HepG2 (cell line): ENCODE measurements around the gene MYL4. TPM values are rescaled to one million over a fixed set of nuclear protein-coding genes. Genes with fewer than 3 reads are reported as not detected.

ENCODE experiments used
- FOXM1 ChIP-seq: sonication (generic); formaldehyde crosslinking; IDR thresholded peaks from 2 replicates; pipeline ENCODE4 v1.5.0; 2020; ENCODE audit warnings: missing genetic modification reagents
- HCFC1 ChIP-seq: fragments of 150-350 bp; IDR thresholded peaks from 2 replicates; pipeline ENCODE4 v1.6.1; 2014; ENCODE audit warnings: low read depth, low read length
- HNRNPUL1 ChIP-seq: fragments of 200-400 bp; formaldehyde crosslinking; IDR thresholded peaks from 2 replicates; pipeline ENCODE4 v1.6.1; 2017; ENCODE audit warnings: low read depth, mild to moderate bottlenecking, low read length, moderate library complexity
- KLF16 ChIP-seq, 2 experiments: sonication (generic) in 1 of 2; formaldehyde crosslinking in 1 of 2; IDR thresholded peaks; 2 replicates each; pipeline versions ENCODE4 v1.6.1 to v1.8.0; 2016 to 2023; ENCODE audit warnings: missing genetic modification reagents in 2 of 2, missing compliant biosample characterization in 1 of 2
- MAZ ChIP-seq, 2 experiments: sonication (generic) in 1 of 2; formaldehyde crosslinking in 1 of 2; IDR thresholded peaks; 2 replicates each; pipeline versions ENCODE4 v1.5.0 to v1.6.1; 2012 to 2020; ENCODE audit warnings: low read depth in 2 of 2, mild to moderate bottlenecking in 2 of 2, borderline replicate concordance in 1 of 2, improper control_type of control experiment in 1 of 2, low read length in 1 of 2, missing genetic modification reagents in 1 of 2, moderate library complexity in 1 of 2
- NR2F6 ChIP-seq, 2 experiments: IDR thresholded peaks; 2 replicates each; pipeline ENCODE4 v1.6.1; 2016; ENCODE audit warnings: antibody characterized with exemption in 1 of 2, mild to moderate bottlenecking in 1 of 2
- REXO4 ChIP-seq: sonication (generic); formaldehyde crosslinking; IDR thresholded peaks from 2 replicates; pipeline ENCODE4 v1.8.0; 2022; ENCODE audit warnings: missing genetic modification reagents, mild to moderate bottlenecking, borderline replicate concordance
- ZNF24 ChIP-seq: fragments of 450-650 bp; IDR thresholded peaks from 2 replicates; pipeline ENCODE4 v1.6.1; 2017; ENCODE audit warnings: antibody characterized with exemption, mild to moderate bottlenecking
- ZNF343 ChIP-seq: sonication (generic); formaldehyde crosslinking; IDR thresholded peaks from 2 replicates; pipeline ENCODE4 v1.4.0; 2020; ENCODE audit warnings: mild to moderate bottlenecking, missing genetic modification reagents
- ZNF367 ChIP-seq: sonication (generic); formaldehyde crosslinking; IDR thresholded peaks from 2 replicates; pipeline ENCODE4 v1.4.0; 2020; ENCODE audit warnings: missing genetic modification reagents, borderline replicate concordance
- ZNF460 ChIP-seq: sonication (generic); formaldehyde crosslinking; IDR thresholded peaks from 2 replicates; pipeline ENCODE4 v1.5.1; 2020; ENCODE audit warnings: missing genetic modification reagents, mild to moderate bottlenecking, borderline replicate concordance
- ZNF777 ChIP-seq: sonication (generic); formaldehyde crosslinking; IDR thresholded peaks from 2 replicates; pipeline ENCODE4 v1.4.0; 2020; ENCODE audit warnings: missing genetic modification reagents
- polyA plus RNA-seq, 8 experiments: library from polyadenylated mRNA; depleted of rRNA in 3 of 8; stranded (reverse) in 7 of 8; unstranded in 1 of 8; fragments of >200 nt; fragmentation: Illumina TruSeq in 4 of 8; extraction: Trizol in 4 of 8; gene quantifications; 2 replicates each; pipeline versions ENCODE4 v1.2.1 to v1.2.3, GENCODE V29; 2011 to 2016; ENCODE audit warnings: low read depth in 4 of 8, missing spikeins in 1 of 8, mixed read lengths in 1 of 8; ENCODE audit not compliant: insufficient read depth in 1 of 8
- total RNA-seq, 5 experiments: library from RNA; depleted of rRNA; stranded (reverse); fragments of >200 nt; fragmentation: Illumina TruSeq; extraction: Trizol; gene quantifications; 2 replicates each; pipeline ENCODE4 v1.2.3, GENCODE V29; 2016; ENCODE audit warnings: low read depth in 1 of 5
- TF ChIP-seq, protein P1 (sequence below): IDR thresholded peaks from 2 replicates; pipeline ENCODE4 v1.6.1; 2016; ENCODE audit warnings: control low read depth
- TF ChIP-seq, protein P2 (sequence below): sonication (generic); formaldehyde crosslinking; IDR thresholded peaks from 2 replicates; pipeline ENCODE4 v1.4.0; 2020; ENCODE audit warnings: missing genetic modification reagents
- TF ChIP-seq, protein P3 (sequence below): sonication (generic); formaldehyde crosslinking; IDR thresholded peaks from 2 replicates; pipeline ENCODE4 v1.5.0; 2020; ENCODE audit warnings: missing genetic modification reagents
- TF ChIP-seq, protein P4 (sequence below): sonication (generic); formaldehyde crosslinking; IDR thresholded peaks from 2 replicates; pipeline ENCODE4 v1.5.1; 2020; ENCODE audit warnings: mild to moderate bottlenecking, missing genetic modification reagents, moderate library complexity
- TF ChIP-seq, protein P5 (sequence below): sonication (generic); formaldehyde crosslinking; IDR thresholded peaks from 2 replicates; pipeline ENCODE4 v1.4.0; 2020; ENCODE audit warnings: missing genetic modification reagents

MYL4 gene
- total and polyA plus RNA-seq, 2 of the 13 experiments (the other 11 are each of a cell fraction or from before 2014, with no cell fraction given), result not detected

DNA sequence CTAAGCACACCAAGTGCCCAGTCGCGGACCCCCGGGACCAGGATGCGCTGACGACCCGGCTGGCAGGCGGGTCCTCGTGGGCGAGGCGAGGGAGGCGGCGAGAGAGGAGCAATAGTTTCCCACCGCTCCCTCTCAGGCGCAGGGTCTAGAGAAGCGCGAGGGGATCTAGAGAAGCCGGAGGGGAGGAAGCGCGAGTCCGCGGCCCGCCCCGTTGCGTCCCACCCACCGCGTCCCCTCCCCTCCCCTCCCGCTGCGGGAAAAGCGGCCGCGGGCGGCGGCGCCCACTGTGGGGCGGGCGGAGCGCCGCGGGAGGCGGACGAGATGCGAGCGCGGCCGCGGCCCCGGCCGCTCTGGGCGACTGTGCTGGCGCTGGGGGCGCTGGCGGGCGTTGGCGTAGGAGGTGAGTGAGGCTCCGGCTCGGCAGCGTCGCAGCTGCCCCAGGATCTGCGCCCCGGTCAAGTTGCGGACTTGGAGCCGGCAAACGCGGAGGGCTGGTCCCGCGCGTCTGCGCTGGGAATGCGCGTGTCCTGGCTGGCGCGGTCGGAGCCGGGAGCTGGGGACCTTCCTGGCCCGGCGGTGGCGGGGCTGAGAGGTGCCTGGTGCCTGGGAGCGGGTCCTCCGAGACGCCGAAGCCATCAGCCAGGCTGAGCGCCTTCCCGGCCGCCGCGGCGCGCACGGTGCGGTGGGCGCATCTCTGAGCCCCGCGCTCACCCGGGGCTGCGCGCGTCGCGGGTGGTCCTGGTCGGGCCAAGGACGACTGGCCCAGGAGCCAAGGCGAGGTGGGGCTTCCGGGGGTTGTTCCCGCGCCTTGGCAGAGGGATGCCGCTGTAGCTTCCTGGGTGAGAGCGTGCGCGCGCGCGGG lies 44.6 kb downstream of the MYL4 start, which contains the start of gene ITGB3 (continued):
- TF ChIP-seq HNRNPUL1, result no peak
- TF ChIP-seq, protein P1, sequence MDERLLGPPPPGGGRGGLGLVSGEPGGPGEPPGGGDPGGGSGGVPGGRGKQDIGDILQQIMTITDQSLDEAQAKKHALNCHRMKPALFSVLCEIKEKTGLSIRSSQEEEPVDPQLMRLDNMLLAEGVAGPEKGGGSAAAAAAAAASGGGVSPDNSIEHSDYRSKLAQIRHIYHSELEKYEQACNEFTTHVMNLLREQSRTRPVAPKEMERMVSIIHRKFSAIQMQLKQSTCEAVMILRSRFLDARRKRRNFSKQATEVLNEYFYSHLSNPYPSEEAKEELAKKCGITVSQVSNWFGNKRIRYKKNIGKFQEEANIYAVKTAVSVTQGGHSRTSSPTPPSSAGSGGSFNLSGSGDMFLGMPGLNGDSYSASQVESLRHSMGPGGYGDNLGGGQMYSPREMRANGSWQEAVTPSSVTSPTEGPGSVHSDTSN (CRISPR knock-in tag), result no peak
- TF ChIP-seq, protein P2, sequence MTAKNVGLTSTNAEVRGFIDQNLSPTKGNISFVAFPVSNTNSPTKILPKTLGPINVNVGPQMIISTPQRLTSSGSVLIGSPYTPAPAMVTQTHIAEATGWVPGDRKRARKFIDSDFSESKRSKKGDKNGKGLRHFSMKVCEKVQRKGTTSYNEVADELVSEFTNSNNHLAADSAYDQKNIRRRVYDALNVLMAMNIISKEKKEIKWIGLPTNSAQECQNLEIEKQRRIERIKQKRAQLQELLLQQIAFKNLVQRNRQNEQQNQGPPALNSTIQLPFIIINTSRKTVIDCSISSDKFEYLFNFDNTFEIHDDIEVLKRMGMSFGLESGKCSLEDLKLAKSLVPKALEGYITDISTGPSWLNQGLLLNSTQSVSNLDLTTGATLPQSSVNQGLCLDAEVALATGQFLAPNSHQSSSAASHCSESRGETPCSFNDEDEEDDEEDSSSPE, result peak; percentile 23; the same call in 1 of the 2 replicates
- peak in 1 of 2 experiments; percentile 24; a peak in 1 of 4 replicates for TF ChIP-seq KLF16 (CRISPR knock-in tag; IDR thresholded peaks at IDR 0.05)
- TF ChIP-seq REXO4 (CRISPR knock-in tag), result no peak
- TF ChIP-seq, protein P3, sequence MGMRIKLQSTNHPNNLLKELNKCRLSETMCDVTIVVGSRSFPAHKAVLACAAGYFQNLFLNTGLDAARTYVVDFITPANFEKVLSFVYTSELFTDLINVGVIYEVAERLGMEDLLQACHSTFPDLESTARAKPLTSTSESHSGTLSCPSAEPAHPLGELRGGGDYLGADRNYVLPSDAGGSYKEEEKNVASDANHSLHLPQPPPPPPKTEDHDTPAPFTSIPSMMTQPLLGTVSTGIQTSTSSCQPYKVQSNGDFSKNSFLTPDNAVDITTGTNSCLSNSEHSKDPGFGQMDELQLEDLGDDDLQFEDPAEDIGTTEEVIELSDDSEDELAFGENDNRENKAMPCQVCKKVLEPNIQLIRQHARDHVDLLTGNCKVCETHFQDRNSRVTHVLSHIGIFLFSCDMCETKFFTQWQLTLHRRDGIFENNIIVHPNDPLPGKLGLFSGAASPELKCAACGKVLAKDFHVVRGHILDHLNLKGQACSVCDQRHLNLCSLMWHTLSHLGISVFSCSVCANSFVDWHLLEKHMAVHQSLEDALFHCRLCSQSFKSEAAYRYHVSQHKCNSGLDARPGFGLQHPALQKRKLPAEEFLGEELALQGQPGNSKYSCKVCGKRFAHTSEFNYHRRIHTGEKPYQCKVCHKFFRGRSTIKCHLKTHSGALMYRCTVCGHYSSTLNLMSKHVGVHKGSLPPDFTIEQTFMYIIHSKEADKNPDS (CRISPR knock-in tag), result 0 out of 2 replicates have a peak, but pooled peaks have one; percentile 29
- no peak for TF ChIP-seq MAZ (IDR thresholded peaks at IDR 0.05; ENCODE audit: borderline replicate concordance, low read depth, low read length)
- peak; percentile 49 for TF ChIP-seq MAZ (CRISPR knock-in tag; IDR thresholded peaks at IDR 0.05; ENCODE audit: low read depth)
- TF ChIP-seq, protein P4, sequence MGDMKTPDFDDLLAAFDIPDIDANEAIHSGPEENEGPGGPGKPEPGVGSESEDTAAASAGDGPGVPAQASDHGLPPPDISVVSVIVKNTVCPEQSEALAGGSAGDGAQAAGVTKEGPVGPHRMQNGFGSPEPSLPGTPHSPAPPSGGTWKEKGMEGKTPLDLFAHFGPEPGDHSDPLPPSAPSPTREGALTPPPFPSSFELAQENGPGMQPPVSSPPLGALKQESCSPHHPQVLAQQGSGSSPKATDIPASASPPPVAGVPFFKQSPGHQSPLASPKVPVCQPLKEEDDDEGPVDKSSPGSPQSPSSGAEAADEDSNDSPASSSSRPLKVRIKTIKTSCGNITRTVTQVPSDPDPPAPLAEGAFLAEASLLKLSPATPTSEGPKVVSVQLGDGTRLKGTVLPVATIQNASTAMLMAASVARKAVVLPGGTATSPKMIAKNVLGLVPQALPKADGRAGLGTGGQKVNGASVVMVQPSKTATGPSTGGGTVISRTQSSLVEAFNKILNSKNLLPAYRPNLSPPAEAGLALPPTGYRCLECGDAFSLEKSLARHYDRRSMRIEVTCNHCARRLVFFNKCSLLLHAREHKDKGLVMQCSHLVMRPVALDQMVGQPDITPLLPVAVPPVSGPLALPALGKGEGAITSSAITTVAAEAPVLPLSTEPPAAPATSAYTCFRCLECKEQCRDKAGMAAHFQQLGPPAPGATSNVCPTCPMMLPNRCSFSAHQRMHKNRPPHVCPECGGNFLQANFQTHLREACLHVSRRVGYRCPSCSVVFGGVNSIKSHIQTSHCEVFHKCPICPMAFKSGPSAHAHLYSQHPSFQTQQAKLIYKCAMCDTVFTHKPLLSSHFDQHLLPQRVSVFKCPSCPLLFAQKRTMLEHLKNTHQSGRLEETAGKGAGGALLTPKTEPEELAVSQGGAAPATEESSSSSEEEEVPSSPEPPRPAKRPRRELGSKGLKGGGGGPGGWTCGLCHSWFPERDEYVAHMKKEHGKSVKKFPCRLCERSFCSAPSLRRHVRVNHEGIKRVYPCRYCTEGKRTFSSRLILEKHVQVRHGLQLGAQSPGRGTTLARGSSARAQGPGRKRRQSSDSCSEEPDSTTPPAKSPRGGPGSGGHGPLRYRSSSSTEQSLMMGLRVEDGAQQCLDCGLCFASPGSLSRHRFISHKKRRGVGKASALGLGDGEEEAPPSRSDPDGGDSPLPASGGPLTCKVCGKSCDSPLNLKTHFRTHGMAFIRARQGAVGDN (CRISPR knock-in tag), result peak; percentile 79
- TF ChIP-seq FOXM1 (CRISPR knock-in tag), result no peak
- TF ChIP-seq ZNF777 (CRISPR knock-in tag), result peak; percentile 78; the same call in 1 of the 2 replicates
- TF ChIP-seq ZNF460 (CRISPR knock-in tag), result no peak
- TF ChIP-seq, protein P5, sequence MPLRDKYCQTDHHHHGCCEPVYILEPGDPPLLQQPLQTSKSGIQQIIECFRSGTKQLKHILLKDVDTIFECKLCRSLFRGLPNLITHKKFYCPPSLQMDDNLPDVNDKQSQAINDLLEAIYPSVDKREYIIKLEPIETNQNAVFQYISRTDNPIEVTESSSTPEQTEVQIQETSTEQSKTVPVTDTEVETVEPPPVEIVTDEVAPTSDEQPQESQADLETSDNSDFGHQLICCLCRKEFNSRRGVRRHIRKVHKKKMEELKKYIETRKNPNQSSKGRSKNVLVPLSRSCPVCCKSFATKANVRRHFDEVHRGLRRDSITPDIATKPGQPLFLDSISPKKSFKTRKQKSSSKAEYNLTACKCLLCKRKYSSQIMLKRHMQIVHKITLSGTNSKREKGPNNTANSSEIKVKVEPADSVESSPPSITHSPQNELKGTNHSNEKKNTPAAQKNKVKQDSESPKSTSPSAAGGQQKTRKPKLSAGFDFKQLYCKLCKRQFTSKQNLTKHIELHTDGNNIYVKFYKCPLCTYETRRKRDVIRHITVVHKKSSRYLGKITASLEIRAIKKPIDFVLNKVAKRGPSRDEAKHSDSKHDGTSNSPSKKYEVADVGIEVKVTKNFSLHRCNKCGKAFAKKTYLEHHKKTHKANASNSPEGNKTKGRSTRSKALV (CRISPR knock-in tag), result peak; percentile 100
- TF ChIP-seq ZNF367 (CRISPR knock-in tag), result no peak
- TF ChIP-seq ZNF24, result no peak
- TF ChIP-seq NR2F6 (IDR thresholded peaks at IDR 0.05), result no peak
- TF ChIP-seq NR2F6 (CRISPR knock-in tag; IDR thresholded peaks at IDR 0.05), result 0 out of 2 replicates have a peak, but pooled peaks have one; percentile 6
- TF ChIP-seq ZNF343 (CRISPR knock-in tag), result peak; percentile 70; the same call in 1 of the 2 replicates
- TF ChIP-seq HCFC1, result no peak
